MG63 (cell line): Measurements from ENCODE around the gene NSG1. TPM values are rescaled to one million over a fixed set of nuclear protein-coding genes. Genes with fewer than 3 reads are reported as not detected.

Experiments used
- DNase-seq: peaks from one replicate; pipeline ENCODE4 v3.0.0-alpha.2; 2020
- H3K27me3 ChIP-seq: fragments of 250-450 bp; sonication (Bioruptor Pico); 2 replicates; pipeline ENCODE4 v1.5.1; 2020; ENCODE audit warnings: mild to moderate bottlenecking, moderate library complexity
- H3K36me3 ChIP-seq: fragments of 250-450 bp; sonication (Bioruptor Pico); 2 replicates; pipeline ENCODE4 v1.5.1; 2020; ENCODE audit warnings: mild to moderate bottlenecking, moderate library complexity
- H3K4me3 ChIP-seq: fragments of 250-450 bp; sonication (Bioruptor Pico); 2 replicates; pipeline ENCODE4 v1.5.1; 2020; ENCODE audit warnings: mild to moderate bottlenecking, moderate library complexity
- H3K9me3 ChIP-seq: fragments of 250-450 bp; sonication (Bioruptor Pico); 2 replicates; pipeline ENCODE4 v1.5.1; 2020; ENCODE audit warnings: mild to moderate bottlenecking, moderate library complexity
- total RNA-seq: library from RNA; depleted of rRNA; stranded (reverse); fragments of >200 nt; shearing (Covaris generic); gene quantifications from 2 replicates; pipeline ENCODE4 v1.2.3, GENCODE V29; 2014; ENCODE audit warnings: low replicate concordance

NSG1 gene
- total RNA-seq, 1 experiment from 2014 or later = not detected

- no peaks in the 10 kb centered on the region for H3K36me3 ChIP-seq
- H3K4me3 ChIP-seq = no peak overlapping the region
- DNase-seq = no peak
- no peaks in the 10 kb centered on the region for H3K27me3 ChIP-seq
- H3K9me3 ChIP-seq = no peaks in the 10 kb centered on the region
Measured at GRCh38 chr4:4362991-4363697, 23.8 kb upstream of the NSG1 start.

GRCh38 chr4:4364061-4364460 is 22.8 kb upstream of the NSG1 start:
- Histone ChIP-seq H3K4me3 (no peak overlapping the region), H3K36me3 (no peaks in the 10 kb centered on the region), H3K27me3 (no peaks in the 10 kb centered on the region), H3K9me3 (no peaks in the 10 kb centered on the region)
- DNase-seq = no peak

GRCh38 chr4:4364486-4365208 is 22.3 kb upstream of the NSG1 start:
- Histone ChIP-seq H3K9me3 (no peaks in the 10 kb centered on the region), H3K27me3 (no peaks in the 10 kb centered on the region), H3K4me3 (no peak overlapping the region), H3K36me3 (no peaks in the 10 kb centered on the region)
- no peak for DNase-seq

GRCh38 chr4:4368809-4369580 is 17.9 kb upstream of the NSG1 start:
- no peaks in the 10 kb centered on the region for H3K27me3 ChIP-seq
- DNase-seq = peak; percentile 14
- no peaks in the 10 kb centered on the region for H3K36me3 ChIP-seq
- H3K9me3 ChIP-seq = no peaks in the 10 kb centered on the region
- H3K4me3 ChIP-seq = no peak overlapping the region

- Histone ChIP-seq H3K36me3 (no peaks in the 10 kb centered on the region), H3K4me3 (no peak overlapping the region), H3K9me3 (no peaks in the 10 kb centered on the region), H3K27me3 (no peaks in the 10 kb centered on the region)
- DNase-seq = no peak
Measured at GRCh38 chr4:4374388-4375098, 12.4 kb upstream of the NSG1 start.

GRCh38 chr4:4376074-4376473 is 10.8 kb upstream of the NSG1 start:
- no peaks in the 10 kb centered on the region for H3K27me3 ChIP-seq

GRCh38 chr4:4377191-4377590 is 9.7 kb upstream of the NSG1 start:
- H3K36me3 ChIP-seq = no peaks in the 10 kb centered on the region
- H3K9me3 ChIP-seq = no peaks in the 10 kb centered on the region
- no peak for DNase-seq
- no peak overlapping the region for H3K4me3 ChIP-seq
- H3K27me3 ChIP-seq = no peaks in the 10 kb centered on the region

More at GRCh38 chr4:4376074-4376473, 10.8 kb upstream of the NSG1 start:
- Histone ChIP-seq H3K9me3 (no peaks in the 10 kb centered on the region), H3K36me3 (no peaks in the 10 kb centered on the region), H3K4me3 (no peak overlapping the region)
- no peak for DNase-seq

GRCh38 chr4:4377732-4378460 is 9.0 kb upstream of the NSG1 start:
- no peaks in the 10 kb centered on the region for H3K9me3 ChIP-seq
- no peaks in the 10 kb centered on the region for H3K27me3 ChIP-seq
- DNase-seq = no peak
- H3K4me3 ChIP-seq = no peak overlapping the region
- no peaks in the 10 kb centered on the region for H3K36me3 ChIP-seq

- H3K27me3 ChIP-seq = no peaks in the 10 kb centered on the region
- DNase-seq = no peak
- H3K4me3 ChIP-seq = no peak overlapping the region
- no peaks in the 10 kb centered on the region for H3K36me3 ChIP-seq
- H3K9me3 ChIP-seq = no peaks in the 10 kb centered on the region
Measured at GRCh38 chr4:4379540-4380087, 7.3 kb upstream of the NSG1 start.

- Histone ChIP-seq H3K9me3 (no peaks in the 10 kb centered on the region), H3K4me3 (no peak overlapping the region), H3K27me3 (peaks cover 16% of the 10 kb centered on the region), H3K36me3 (no peaks in the 10 kb centered on the region)
- no peak for DNase-seq
Measured at GRCh38 chr4:4383085-4383484, 3.8 kb upstream of the NSG1 start.

- no peaks in the 10 kb centered on the region for H3K36me3 ChIP-seq
- H3K27me3 ChIP-seq = peaks cover 17% of the 10 kb centered on the region
- no peak for DNase-seq
- H3K4me3 ChIP-seq = no peak overlapping the region
- H3K9me3 ChIP-seq = no peaks in the 10 kb centered on the region
Measured at GRCh38 chr4:4384837-4385236, 2.1 kb upstream of the NSG1 start.

GRCh38 chr4:4385729-4386295 is 1.1 kb upstream of the NSG1 start:
- H3K27me3 ChIP-seq = peaks cover 17% of the 10 kb centered on the region

GRCh38 chr4:4386296-4386735 is 586 bp upstream of the NSG1 start:
- H3K27me3 ChIP-seq = peaks cover 17% of the 10 kb centered on the region
- H3K4me3 ChIP-seq = no peak overlapping the region; the same call in 1 of the 2 replicates
- H3K9me3 ChIP-seq = no peaks in the 10 kb centered on the region
- DNase-seq = no peak
- no peaks in the 10 kb centered on the region for H3K36me3 ChIP-seq

More at GRCh38 chr4:4385729-4386295, 1.1 kb upstream of the NSG1 start:
- no peak for DNase-seq
- no peaks in the 10 kb centered on the region for H3K9me3 ChIP-seq
- H3K4me3 ChIP-seq = no peak overlapping the region
- no peaks in the 10 kb centered on the region for H3K36me3 ChIP-seq

- H3K9me3 ChIP-seq = no peaks in the 10 kb centered on the region
- peaks cover 17% of the 10 kb centered on the region for H3K27me3 ChIP-seq
- H3K4me3 ChIP-seq = no peak overlapping the region
- DNase-seq = no peak
- no peaks in the 10 kb centered on the region for H3K36me3 ChIP-seq
Measured at GRCh38 chr4:4387531-4388310, 819 bp downstream of the NSG1 start.

- no peak overlapping the region for H3K4me3 ChIP-seq
- no peaks in the 10 kb centered on the region for H3K36me3 ChIP-seq
- peaks cover 17% of the 10 kb centered on the region for H3K27me3 ChIP-seq
- no peak for DNase-seq
- H3K9me3 ChIP-seq = no peaks in the 10 kb centered on the region
Measured at GRCh38 chr4:4388311-4388790, 1.4 kb downstream of the NSG1 start.
